H1 (cell line): ENCODE data around the gene DPYD.

Source experiments
- EZH2 ChIP-seq: fragments of 200-600 bp; sonication (generic); IDR thresholded peaks from 2 replicates; pipeline ENCODE4 v1.7.1; 2012; ENCODE audit warnings: low read depth, mild to moderate bottlenecking, moderate library complexity, low read length, inconsistent platforms; ENCODE audit not compliant: severe bottlenecking
- PHF8 ChIP-seq: fragments of 200-600 bp; sonication (generic); conservative IDR thresholded peaks from 2 replicates; pipeline ENCODE4 v1.7.1; 2012; ENCODE audit warnings: low read depth, mild to moderate bottlenecking, inconsistent platforms, low read length, moderate library complexity
- ZNF274 ChIP-seq: IDR thresholded peaks from 2 replicates; pipeline ENCODE4 v1.7.0; 2012; ENCODE audit warnings: low read length, borderline replicate concordance; ENCODE audit errors: extremely low read depth

GRCh38 chr1:97919585-97920261 lies 1.1 kb downstream of the DPYD start:
- TF ChIP-seq EZH2 (no peak), ZNF274 (no peak), PHF8 (no peak)
